HUDEP-2 (cell line): ENCODE results near the gene DARS1.
A peak's percentile ranks its signal among the peaks of the same experiment; 100 is the strongest.
"Not testable (repeated sequence)": the region's sequence is repeated elsewhere in the genome, so short reads cannot be mapped to it uniquely, and the experiment has no call there.

Experiments used
- DNase-seq, 76 experiments: peaks; one replicate each; lab custom pipeline; 2025; ENCODE audit not compliant: unreplicated experiment in 76 of 76; lab: John Stamatoyannopoulos, UW

DARS1 gene

GRCh38 chr2:135893374-135893794 lies 92.0 kb downstream of the DARS1 start:
- no peak for DNase-seq

- DNase-seq, result no peak
These were observed 94.6 kb downstream of the DARS1 start for GRCh38 chr2:135890835-135891234.

- no peak for DNase-seq
These were observed 95.3 kb downstream of the DARS1 start for GRCh38 chr2:135890149-135890548.

- DNase-seq, result not testable (repeated sequence)
These were observed 96.8 kb downstream of the DARS1 start for GRCh38 chr2:135888587-135888986.

- DNase-seq, result no peak
These were observed 99.7 kb downstream of the DARS1 start for GRCh38 chr2:135885709-135886108.

- DNase-seq, result no peak
These were observed 103.0 kb downstream of the DARS1 start for GRCh38 chr2:135882415-135882814.

- not testable (repeated sequence) for DNase-seq
These were observed 108.7 kb downstream of the DARS1 start for GRCh38 chr2:135876770-135877169.

GRCh38 chr2:135876066-135876711 lies 109.2 kb downstream of the DARS1 start, which contains the start of gene MCM6:
Gene MCM6 (minus strand): TSS chr2:135876443. CDS start chr2:135876365, 78 bp downstream.
- peak in 75 of 76 experiments; percentile 58 to 99 (median 97) for DNase-seq

- peak in 57 of 76 experiments; percentile 5 to 61 (median 33) for DNase-seq
These were observed 109.8 kb downstream of the DARS1 start for GRCh38 chr2:135875491-135876065.

GRCh38 chr2:135874777-135875365 lies 110.6 kb downstream of the DARS1 start:
- DNase-seq, result no peak

- no peak for DNase-seq
These were observed 114.9 kb downstream of the DARS1 start for GRCh38 chr2:135870571-135870970.

GRCh38 chr2:135863233-135863632 lies 122.2 kb downstream of the DARS1 start:
- DNase-seq, result no peak

GRCh38 chr2:135862718-135863117 lies 122.7 kb downstream of the DARS1 start:
- no peak for DNase-seq
